H1 (cell line): ENCODE data around the gene CEBPB. TPM values are rescaled to one million over a fixed set of nuclear protein-coding genes. Genes with fewer than 3 reads are reported as not detected.

Source experiments
- CTCF ChIA-PET: fragments of 300-600 bp; sonication (Branson Sonifier 250); formaldehyde crosslinking; loops from one replicate; lab custom pipeline; 2021; ENCODE audit not compliant: partially characterized antibody; lab: Charles Lee
- POLR2A ChIA-PET: fragments of 300-600 bp; sonication (Branson Sonifier 250); formaldehyde crosslinking; loops from one replicate; lab custom pipeline; 2021; ENCODE audit warnings: inconsistent platforms; ENCODE audit not compliant: partially characterized antibody; lab: Charles Lee
- DNase-seq, 2 experiments: peaks; one replicate each; pipeline versions ENCODE4 v3.0.0 to v3.0.0-alpha.2; 2010 to 2022; ENCODE audit warnings: low spot score in 2 of 2, low read depth in 1 of 2, mixed read lengths in 1 of 2
- FAIRE-seq: peaks from 2 replicates; lab custom pipeline; 2011; peaks lifted over from hg19 to GRCh38; lab: Jason Lieb, UNC
- H2AFZ ChIP-seq: 2 replicates; pipeline ENCODE4 v1.8.1; 2012; ENCODE audit warnings: low read length, inconsistent platforms
- H2AK5ac ChIP-seq: 2 replicates; pipeline ENCODE4 v1.6.1; 2013; ENCODE audit warnings: low read depth, low read length
- H2BK120ac ChIP-seq: replicated peaks from 2 replicates; pipeline ENCODE3; 2013; ENCODE audit warnings: low read depth, low read length, inconsistent platforms
- H2BK12ac ChIP-seq: 2 replicates; pipeline ENCODE4 v1.6.1; 2013; ENCODE audit warnings: low read depth, low read length
- H2BK15ac ChIP-seq: 2 replicates; pipeline ENCODE4 v1.6.1; 2013; ENCODE audit warnings: low read length
- H2BK20ac ChIP-seq: 2 replicates; pipeline ENCODE4 v1.6.1; 2013; ENCODE audit warnings: low read length
- H2BK5ac ChIP-seq: 2 replicates; pipeline ENCODE4 v1.6.1; 2013; ENCODE audit warnings: low read depth, low read length
- H3K14ac ChIP-seq: 2 replicates; pipeline ENCODE4 v1.6.1; 2013; ENCODE audit warnings: inconsistent platforms; ENCODE audit not compliant: insufficient read length
- H3K18ac ChIP-seq: 2 replicates; pipeline ENCODE4 v1.6.1; 2013; ENCODE audit warnings: low read length; ENCODE audit errors: extremely low read depth
- H3K23ac ChIP-seq: 2 replicates; pipeline ENCODE4 v1.6.1; 2013; ENCODE audit warnings: inconsistent platforms; ENCODE audit not compliant: insufficient read length
- H3K23me2 ChIP-seq: 2 replicates; pipeline ENCODE4 v1.6.1; 2013; ENCODE audit warnings: low read depth, low read length
- H3K27ac ChIP-seq: 2 replicates; pipeline ENCODE4 v1.6.1; 2011; ENCODE audit warnings: low read depth, low read length, inconsistent platforms
- H3K27me3 ChIP-seq, 4 experiments: replicated peaks in 1 of 4; 1 replicate in 1 of 4; 2 replicates in 3 of 4; pipeline versions ENCODE4 v1.6.1 to v1.8.1; 2011 to 2013; ENCODE audit warnings: low read length in 3 of 4, mild to moderate bottlenecking in 3 of 4, inconsistent platforms in 2 of 4, mixed read lengths in 2 of 4, moderate library complexity in 1 of 4; ENCODE audit not compliant: control insufficient read depth in 3 of 4, insufficient read depth in 3 of 4; ENCODE audit errors: extremely low read depth in 1 of 4
- H3K36me3 ChIP-seq, 4 experiments: 2 replicates each; pipeline versions ENCODE4 v1.6.1 to v1.8.1; 2011 to 2013; ENCODE audit warnings: mild to moderate bottlenecking in 4 of 4, low read length in 3 of 4, moderate library complexity in 2 of 4, control low read depth in 1 of 4, inconsistent platforms in 1 of 4; ENCODE audit not compliant: insufficient read depth in 4 of 4, control insufficient read depth in 2 of 4
- H3K4ac ChIP-seq: replicated peaks from 2 replicates; pipeline ENCODE3; 2013; ENCODE audit warnings: low read length, low read depth, mixed read lengths, inconsistent platforms; ENCODE audit not compliant: insufficient read length
- H3K4me1 ChIP-seq, 4 experiments: replicated peaks in 1 of 4; 1 replicate in 1 of 4; 2 replicates in 3 of 4; pipeline versions ENCODE4 v1.6.1 to v1.8.1; 2011 to 2013; ENCODE audit warnings: low read length in 3 of 4, inconsistent platforms in 2 of 4, mixed read lengths in 1 of 4; ENCODE audit not compliant: insufficient read depth in 4 of 4, control insufficient read depth in 3 of 4
- H3K4me2 ChIP-seq, 2 experiments: 2 replicates each; pipeline versions ENCODE4 v1.6.1 to v1.8.1; 2011 to 2013; ENCODE audit warnings: low read depth in 2 of 2, low read length in 2 of 2, control low read depth in 1 of 2, inconsistent platforms in 1 of 2, mild to moderate bottlenecking in 1 of 2; ENCODE audit not compliant: insufficient read depth in 1 of 2
- H3K4me3 ChIP-seq, 4 experiments: fragments of 200-600, 300-600 bp in 1 of 4; sonication (generic), shearing (Covaris generic), sonication (Bioruptor Twin) in 1 of 4; 2 replicates each; pipeline versions ENCODE4 v1.5.1 to v1.8.1; 2011 to 2016; ENCODE audit warnings: low read length in 4 of 4, low read depth in 3 of 4, control low read depth in 2 of 4, inconsistent platforms in 2 of 4, mild to moderate bottlenecking in 2 of 4, mixed read lengths in 1 of 4, moderate library complexity in 1 of 4; ENCODE audit not compliant: insufficient read depth in 2 of 4; ENCODE audit errors: extremely low read depth in 1 of 4
- H3K56ac ChIP-seq: replicated peaks from 2 replicates; pipeline ENCODE3; 2013; ENCODE audit warnings: low read depth, mild to moderate bottlenecking, mixed read lengths, low read length, inconsistent platforms; ENCODE audit not compliant: insufficient read length
- H3K79me1 ChIP-seq: 2 replicates; pipeline ENCODE4 v1.6.1; 2013; ENCODE audit warnings: low read depth, low read length, control low read depth
- H3K79me2 ChIP-seq, 2 experiments: 2 replicates each; pipeline versions ENCODE4 v1.6.1 to v1.8.1; 2012 to 2013; ENCODE audit warnings: low read length in 2 of 2, mild to moderate bottlenecking in 2 of 2, inconsistent platforms in 1 of 2; ENCODE audit not compliant: insufficient read depth in 2 of 2, control insufficient read depth in 1 of 2
- H3K9ac ChIP-seq, 4 experiments: replicated peaks in 1 of 4; 1 replicate in 1 of 4; 2 replicates in 3 of 4; pipeline versions ENCODE4 v1.6.1 to v1.8.1; 2011 to 2013; ENCODE audit warnings: low read depth in 3 of 4, low read length in 3 of 4, control low read depth in 2 of 4, mild to moderate bottlenecking in 2 of 4, moderate library complexity in 2 of 4, inconsistent platforms in 1 of 4; ENCODE audit errors: extremely low read depth in 1 of 4
- H3K9me3 ChIP-seq, 2 experiments: 2 replicates each; pipeline versions ENCODE4 v1.6.1 to v1.8.1; 2012 to 2013; ENCODE audit warnings: mild to moderate bottlenecking in 2 of 2, moderate library complexity in 2 of 2, control low read depth in 1 of 2, inconsistent platforms in 1 of 2, low read depth in 1 of 2, low read length in 1 of 2, mixed read lengths in 1 of 2; ENCODE audit not compliant: insufficient read depth in 2 of 2
- H4K20me1 ChIP-seq, 2 experiments: replicated peaks in 1 of 2; 2 replicates each; pipeline versions ENCODE3 to v1.8.1; 2011 to 2013; ENCODE audit warnings: inconsistent platforms in 2 of 2, low read length in 2 of 2, mild to moderate bottlenecking in 1 of 2; ENCODE audit not compliant: insufficient read depth in 2 of 2, control insufficient read depth in 1 of 2
- H4K5ac ChIP-seq: 2 replicates; pipeline ENCODE4 v1.6.1; 2013; ENCODE audit warnings: low read length, low read depth, mixed read lengths, inconsistent platforms; ENCODE audit not compliant: insufficient read length
- H4K8ac ChIP-seq: 2 replicates; pipeline ENCODE4 v1.8.0; 2013; ENCODE audit warnings: mild to moderate bottlenecking, moderate library complexity, low read length, inconsistent platforms; ENCODE audit not compliant: insufficient read depth; ENCODE audit errors: extremely low read depth
- H4K91ac ChIP-seq: replicated peaks from 2 replicates; pipeline ENCODE3; 2013; ENCODE audit warnings: low read length, mixed read lengths, inconsistent platforms; ENCODE audit not compliant: insufficient read length
- NRF1 ChIP-seq: IDR thresholded peaks from 2 replicates; pipeline ENCODE4 v1.6.1; 2011; ENCODE audit warnings: mild to moderate bottlenecking, low read depth, low read length, improper control_type of control experiment
- SUZ12 ChIP-seq: fragments of 200-600 bp; sonication (generic); IDR thresholded peaks from 2 replicates; pipeline ENCODE4 v1.6.1; 2012; ENCODE audit warnings: mild to moderate bottlenecking, inconsistent platforms, low read length, moderate library complexity, mixed read lengths
- TEAD4 ChIP-seq: IDR thresholded peaks from 2 replicates; pipeline ENCODE4 v1.6.1; 2012; ENCODE audit warnings: low read depth, low read length, inconsistent platforms, mixed read lengths
- WGBS, 2 experiments: shearing (Covaris generic) in 1 of 2; methylation state at CpG; one replicate each; pipeline versions ENCODE4 v1.1.6 to v1.1.7; 2013 to 2015; ENCODE audit warnings: low lambda C conversion rate in 2 of 2, mixed read lengths in 2 of 2, inconsistent platforms in 1 of 2, low coverage in 1 of 2, missing lambda C conversion rate in 1 of 2; ENCODE audit not compliant: insufficient replicate concordance in 2 of 2, insufficient coverage in 1 of 2, insufficient read length in 1 of 2; ENCODE audit errors: extremely low coverage in 1 of 2, missing lambda C conversion rate in 1 of 2; 5-methylcytosine and 5-hydroxymethylcytosine counted together
- polyA plus RNA-seq, 7 experiments: library from polyadenylated mRNA; depleted of rRNA in 3 of 7; stranded (reverse) in 5 of 7; unstranded in 2 of 7; fragments of >200 nt in 5 of 7; fragments of 200-250 nt in 2 of 7; gene quantifications; 1 replicate in 5 of 7; 2 replicates in 1 of 7; 4 replicates in 1 of 7; pipeline versions ENCODE4 v1.2.1 to v1.2.3, GENCODE V29; 2011 to 2013; ENCODE audit warnings: missing spikeins in 2 of 7, mixed read lengths in 2 of 7
- total RNA-seq: library from RNA; stranded (reverse); fragmentation: NEBNext Ultra II Directional; extraction: Animal tissue kit (Norgen Biotek cat#: 25700); gene quantifications from 2 replicates; pipeline ENCODE4 v1.2.1, GENCODE V29; 2021
- TF ChIP-seq, protein P1 (sequence below): IDR thresholded peaks from 2 replicates; pipeline ENCODE4 v1.6.1; 2012; ENCODE audit warnings: inconsistent platforms

Gene CEBPB
- total and polyA plus RNA-seq, 2 of the 8 experiments (the other 6 are each of a cell fraction or from before 2014, with no cell fraction given) = 7.1 to 24.1 TPM

DNA sequence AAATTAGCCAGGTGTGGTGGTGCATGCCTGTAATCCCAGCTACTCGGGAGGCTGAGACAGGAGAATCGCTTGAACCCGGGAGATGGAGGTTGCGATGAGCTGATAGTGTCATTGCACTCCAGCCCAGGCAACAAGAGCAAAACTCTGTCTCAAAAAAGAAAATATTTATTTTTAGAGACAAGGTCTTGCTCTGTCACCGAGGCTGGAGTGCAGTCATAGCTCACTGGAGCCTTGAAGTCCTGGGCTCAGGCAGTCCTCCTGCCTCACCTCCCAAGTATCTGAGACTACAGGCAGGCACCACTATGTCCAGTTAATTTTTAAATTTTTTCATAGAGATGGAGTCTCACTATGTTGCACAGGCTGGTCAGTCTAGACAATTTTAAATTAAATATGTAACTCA is 16.2 kb upstream of the CEBPB start:
- H3K27ac ChIP-seq = no peak overlapping the region
- H3K9ac ChIP-seq = no peak overlapping the region
- no peak overlapping the region for H4K5ac ChIP-seq
- H3K4me1 ChIP-seq = peaks cover 1 to 5% (median 4%) of the 10 kb centered on the region in 4 experiments; a peak in 6 of 7 replicates
- POLR2A ChIA-PET = no interaction called here
- H2AFZ ChIP-seq = no peak overlapping the region
- H3K23ac ChIP-seq = no peak overlapping the region
- H2BK15ac ChIP-seq = no peak overlapping the region
- no peaks in the 10 kb centered on the region for H3K79me1 ChIP-seq
- H3K23me2 ChIP-seq = peaks cover 6% of the 10 kb centered on the region
- no peak overlapping the region for H3K4me3 ChIP-seq
- CTCF ChIA-PET = interaction anchor here (0.8 to 11.5 kb wide), 3 partner anchors 12 to 210 kb away, joined by 3 to 160 read pairs (median 3); no protein-coding TSS in a partner anchor
- H4K91ac ChIP-seq = no peak overlapping the region
- no peaks in the 10 kb centered on the region for H3K27me3 ChIP-seq
- no peak overlapping the region for H3K14ac ChIP-seq
- H3K18ac ChIP-seq = no peak overlapping the region
- H3K56ac ChIP-seq = no peak overlapping the region
- 87% methylated on average over 5 of the region's 5 CpGs; no CpG with 5 or more reads in 1 of the 2 experiments for WGBS, 2 experiments
- DNase-seq = no peak
- no peak overlapping the region for H2BK5ac ChIP-seq
- H3K79me2 ChIP-seq = no peaks in the 10 kb centered on the region
- no peaks in the 10 kb centered on the region for H3K36me3 ChIP-seq
- no peak overlapping the region for H2BK12ac ChIP-seq
- H2BK120ac ChIP-seq = no peak overlapping the region
- no peak overlapping the region for H3K4ac ChIP-seq
- FAIRE-seq = no peak
- no peak overlapping the region for H2BK20ac ChIP-seq
- H4K20me1 ChIP-seq = no peaks in the 10 kb centered on the region
- TF ChIP-seq, protein P1, sequence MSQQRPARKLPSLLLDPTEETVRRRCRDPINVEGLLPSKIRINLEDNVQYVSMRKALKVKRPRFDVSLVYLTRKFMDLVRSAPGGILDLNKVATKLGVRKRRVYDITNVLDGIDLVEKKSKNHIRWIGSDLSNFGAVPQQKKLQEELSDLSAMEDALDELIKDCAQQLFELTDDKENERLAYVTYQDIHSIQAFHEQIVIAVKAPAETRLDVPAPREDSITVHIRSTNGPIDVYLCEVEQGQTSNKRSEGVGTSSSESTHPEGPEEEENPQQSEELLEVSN = no peak
- TF ChIP-seq TEAD4 (no peak), NRF1 (no peak), SUZ12 (no peak)
- H3K9me3 ChIP-seq = no peaks in the 10 kb centered on the region
- no peak overlapping the region for H2AK5ac ChIP-seq
- H3K4me2 ChIP-seq = no peak overlapping the region
- H4K8ac ChIP-seq = no peak overlapping the region
